ENCODE measurements around the gene RAB18.
"Not testable (repeated sequence)": the region's sequence is repeated elsewhere in the genome, so short reads cannot be mapped to it uniquely, and the experiment has no call there.

RAB18 gene
- 54.9 to 122 (median 94.6) reads per million in 4 donors for total RNA-seq

DNA sequence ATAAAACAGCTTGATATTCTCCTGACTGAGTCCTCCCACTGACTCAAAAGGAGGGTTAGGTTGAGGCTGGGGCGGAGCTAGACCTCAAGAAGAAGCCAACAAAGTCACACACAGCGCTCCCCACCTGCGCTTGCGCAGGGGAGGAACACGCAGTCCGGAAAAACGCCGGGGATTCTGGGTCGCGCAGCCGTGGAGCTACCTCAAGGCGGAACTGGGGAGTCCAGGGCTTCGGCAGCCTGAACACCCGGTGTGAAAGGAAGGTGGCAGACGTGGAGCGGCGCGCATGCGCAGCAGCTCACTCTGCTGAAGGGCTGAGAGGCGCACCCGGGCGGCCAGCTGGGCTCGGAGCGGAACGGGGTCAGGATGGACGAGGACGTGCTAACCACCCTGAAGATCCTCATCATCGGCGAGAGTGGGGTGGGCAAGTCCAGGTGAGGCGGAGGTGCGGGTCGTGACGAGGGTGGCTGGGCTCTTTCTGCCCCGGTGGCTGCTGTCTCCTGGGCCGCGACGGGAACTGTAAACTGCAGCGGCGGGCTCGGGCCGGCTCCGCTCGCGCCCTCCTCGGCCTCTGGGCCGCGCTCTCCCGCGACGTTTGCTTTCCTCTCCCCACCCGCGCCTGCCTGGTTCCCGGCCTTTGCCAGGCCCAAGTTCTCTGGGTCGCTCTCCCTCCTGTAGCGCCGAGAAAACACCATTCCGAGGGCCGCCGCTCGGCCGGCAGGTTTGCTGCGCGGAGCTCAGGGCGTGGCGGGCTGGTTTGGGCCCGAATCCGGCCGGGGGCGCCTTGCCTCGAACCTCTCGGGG lies at the start of gene RAB18:
Gene RAB18, plus strand, starts transcription at position 298 of the 801 bp plus-strand sequence. Its CDS starts 66 bp downstream, at position 364.
- peak; percentile 98 to 99 (median 98) for DNase-seq

DNA sequence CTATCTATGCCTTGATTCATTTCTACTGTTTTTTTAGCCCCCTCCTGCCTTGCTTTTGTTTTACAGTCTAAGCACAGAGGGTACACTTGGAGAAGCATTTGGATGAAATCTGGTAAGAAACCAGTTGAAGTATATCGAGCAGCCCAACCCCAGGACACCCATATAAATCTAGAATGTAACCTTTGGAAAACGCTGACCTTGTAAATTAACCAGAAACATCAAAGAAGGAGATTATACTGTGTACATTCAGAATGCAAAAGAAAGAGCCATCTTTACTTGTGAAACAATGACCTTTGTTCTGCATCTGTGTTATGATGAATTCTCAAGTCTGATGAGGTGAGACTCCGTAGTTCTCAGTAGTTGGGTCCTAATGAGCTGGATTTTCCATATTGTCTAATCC lies 49.3 kb upstream of the RAB18 start:
- no peak for DNase-seq

DNA sequence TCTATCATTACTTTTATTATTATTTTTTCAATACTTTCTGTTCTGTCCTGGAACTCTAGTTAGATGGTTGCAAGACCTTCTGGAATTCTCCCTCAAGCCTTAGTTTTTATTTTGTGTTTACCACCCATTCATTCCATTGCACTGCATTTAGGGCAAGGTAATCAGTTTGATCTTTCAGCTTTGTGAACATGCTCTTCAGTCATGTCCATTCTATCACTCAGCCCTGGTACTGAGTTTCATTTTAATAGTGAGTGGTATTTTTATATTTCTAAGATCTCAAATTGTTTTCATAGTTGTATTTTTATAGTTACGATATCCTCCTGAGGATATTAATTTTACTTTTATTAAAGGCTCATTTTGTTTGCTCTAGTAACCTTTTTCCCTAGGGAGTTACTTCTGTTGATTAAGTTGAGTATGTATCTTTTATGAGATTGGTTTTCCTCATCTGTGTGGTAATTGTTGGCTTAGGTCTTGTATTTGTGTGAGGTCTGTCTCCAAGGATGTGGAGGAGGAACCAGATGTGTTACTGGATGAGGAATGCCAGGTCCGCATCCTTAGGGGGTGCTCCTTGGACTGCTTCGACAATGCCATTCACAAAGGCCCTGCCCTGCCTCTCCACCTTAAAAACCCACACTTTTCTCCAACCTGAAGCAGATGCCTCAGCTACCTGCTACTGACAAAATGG lies 46.7 kb upstream of the RAB18 start:
- no peak for DNase-seq

DNA sequence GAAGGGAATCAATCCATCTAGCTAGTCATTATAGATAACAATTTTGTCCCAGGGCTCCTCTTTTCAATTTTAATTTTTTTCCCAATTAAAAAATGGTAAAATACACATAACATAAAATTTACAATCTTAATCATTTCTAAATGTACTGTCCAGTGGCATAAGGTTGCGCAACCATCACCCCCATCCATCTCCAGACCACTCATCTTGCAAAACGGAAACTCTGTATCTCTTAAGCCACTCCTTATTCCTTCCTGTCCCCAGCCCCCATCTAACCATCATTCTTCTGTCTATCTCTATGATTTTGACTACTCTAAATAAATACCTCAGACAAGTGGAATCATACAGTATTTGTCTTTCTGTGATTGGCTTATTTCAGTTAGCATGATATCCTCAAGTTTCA lies 46.1 kb upstream of the RAB18 start:
- DNase-seq: no peak

DNA sequence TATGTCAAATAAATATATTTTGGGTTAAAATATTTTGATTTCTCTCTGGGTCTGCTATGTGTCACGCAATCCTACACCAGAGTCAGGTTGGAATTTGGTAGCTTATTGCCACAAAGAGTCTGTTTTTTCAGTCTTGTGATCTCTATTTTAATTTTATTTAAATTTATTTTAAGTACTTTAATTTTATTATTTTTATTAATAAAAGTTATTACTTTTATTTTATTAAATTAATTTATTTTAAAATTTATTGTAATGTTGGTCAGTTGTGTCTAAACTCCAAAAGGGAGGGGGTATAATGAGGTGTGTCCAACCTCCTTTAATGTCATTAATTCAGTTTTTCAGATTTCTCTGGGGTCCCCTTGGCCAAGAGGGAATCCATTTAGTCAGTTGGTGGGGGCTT lies 42.8 kb upstream of the RAB18 start:
- DNase-seq: no peak

DNA sequence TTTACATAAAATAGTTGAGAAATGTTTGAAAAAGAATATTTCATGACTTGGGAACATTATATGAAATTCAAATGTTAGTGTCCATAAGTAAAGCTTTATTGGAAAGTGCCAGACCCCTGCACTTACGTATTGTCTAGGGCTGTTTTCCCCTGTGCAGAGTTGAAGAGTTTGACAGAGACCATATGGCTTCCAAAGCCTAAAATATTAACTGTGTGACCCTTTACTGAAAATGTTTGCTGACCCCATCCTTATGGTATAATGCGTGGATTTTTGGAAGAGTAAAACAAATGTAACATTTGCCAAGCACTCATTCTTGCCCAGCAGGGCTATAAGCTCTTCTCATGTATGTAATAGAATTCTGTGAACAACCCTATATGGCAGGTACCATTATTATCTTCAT lies 40.1 kb upstream of the RAB18 start:
- no peak for DNase-seq

DNA sequence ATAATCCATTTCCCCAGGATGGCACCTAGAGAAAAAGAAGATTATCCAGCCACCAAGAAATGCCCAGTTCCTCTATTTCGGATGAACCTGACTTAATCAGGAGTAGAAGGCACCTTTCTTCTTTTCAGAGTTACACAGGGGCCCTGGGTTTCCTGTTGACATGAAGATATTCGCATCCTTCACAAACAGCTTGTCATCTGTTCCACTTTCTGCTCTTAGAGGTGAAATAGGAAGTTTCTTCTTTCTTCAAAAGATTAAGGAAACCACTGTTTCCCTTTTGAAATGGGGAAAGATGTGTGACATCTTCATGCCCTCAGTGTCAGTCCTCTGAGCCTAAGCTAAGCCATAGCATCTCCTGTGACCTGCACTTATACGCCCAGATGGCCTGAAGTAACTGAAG lies 39.1 kb upstream of the RAB18 start:
- DNase-seq: peak in 2 of 5 donors; percentile 3 to 43

DNA sequence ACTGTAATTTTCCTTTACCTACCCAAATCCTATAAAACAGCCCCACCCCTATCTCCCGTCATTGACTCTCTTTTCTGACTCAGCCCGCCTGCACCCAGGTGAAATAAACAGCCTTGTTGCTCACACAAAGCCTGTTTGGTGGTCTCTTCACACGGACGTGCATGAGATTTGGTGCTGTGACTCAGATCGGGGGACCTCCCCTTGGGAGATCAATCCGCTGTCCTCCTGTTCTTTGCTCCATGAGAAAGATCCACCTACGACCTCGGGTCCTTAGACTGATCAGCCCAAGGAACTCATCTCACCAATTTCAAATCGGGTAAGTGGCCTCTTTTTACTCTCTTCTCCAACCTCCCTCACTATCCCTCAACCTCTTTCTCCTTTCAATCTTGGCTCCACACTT lies 38.5 kb upstream of the RAB18 start:
- not testable (repeated sequence) for DNase-seq

DNA sequence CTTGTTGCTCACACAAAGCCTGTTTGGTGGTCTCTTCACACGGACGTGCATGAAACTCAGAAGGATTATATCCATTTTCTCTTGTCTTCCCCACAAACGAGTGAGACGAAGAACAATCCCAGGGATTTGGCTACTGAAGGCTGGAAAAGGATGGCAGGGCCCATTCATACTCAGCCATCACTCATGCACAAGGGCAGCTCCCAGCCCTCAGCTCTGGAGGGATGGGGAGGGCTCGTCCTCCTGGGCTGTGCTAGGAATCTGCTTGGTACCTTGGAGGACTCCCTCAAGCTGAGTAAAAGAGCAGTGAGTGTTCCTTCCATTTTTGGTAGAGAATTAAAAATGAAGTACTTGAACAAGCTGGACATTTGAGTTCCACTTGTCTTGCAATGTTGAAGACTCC lies 33.2 kb upstream of the RAB18 start:
- no peak for DNase-seq

DNA sequence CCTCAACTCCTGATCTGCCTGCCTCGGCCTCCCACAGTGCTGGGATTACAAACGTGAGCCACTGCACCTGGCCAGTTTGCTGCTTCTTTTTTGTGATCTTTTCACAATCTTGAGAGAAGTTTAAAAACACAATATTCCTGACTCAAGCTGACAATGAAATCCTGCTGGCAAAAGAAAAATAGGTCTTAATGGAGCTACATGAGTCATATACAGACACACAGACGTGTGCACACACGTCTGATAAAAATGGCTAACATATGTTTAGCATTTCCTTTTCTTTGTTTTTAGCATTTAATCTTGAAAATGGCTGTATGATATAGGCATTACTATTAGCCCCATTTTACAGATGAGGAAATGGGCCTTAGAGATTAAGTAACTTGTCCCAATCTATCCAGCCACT lies 29.4 kb upstream of the RAB18 start:
- no peak for DNase-seq

DNA sequence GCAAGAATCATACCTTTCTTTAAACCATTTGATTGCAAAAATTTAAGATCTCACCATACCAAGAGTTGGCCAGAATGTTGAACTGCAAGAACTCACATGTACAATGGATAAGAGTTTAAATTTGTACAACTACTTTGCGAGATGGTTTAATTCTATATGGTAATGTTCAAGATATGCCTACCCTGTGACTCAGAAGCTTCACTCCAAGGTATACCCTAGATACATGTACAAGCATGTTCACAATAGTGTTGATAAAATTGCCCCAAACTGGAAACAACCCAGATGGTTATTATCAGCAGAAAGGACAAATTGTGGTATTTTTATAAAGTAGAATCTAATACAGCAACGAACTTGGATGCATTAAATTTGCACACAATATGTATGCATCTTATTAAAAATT lies 25.1 kb upstream of the RAB18 start:
- DNase-seq: no peak

DNA sequence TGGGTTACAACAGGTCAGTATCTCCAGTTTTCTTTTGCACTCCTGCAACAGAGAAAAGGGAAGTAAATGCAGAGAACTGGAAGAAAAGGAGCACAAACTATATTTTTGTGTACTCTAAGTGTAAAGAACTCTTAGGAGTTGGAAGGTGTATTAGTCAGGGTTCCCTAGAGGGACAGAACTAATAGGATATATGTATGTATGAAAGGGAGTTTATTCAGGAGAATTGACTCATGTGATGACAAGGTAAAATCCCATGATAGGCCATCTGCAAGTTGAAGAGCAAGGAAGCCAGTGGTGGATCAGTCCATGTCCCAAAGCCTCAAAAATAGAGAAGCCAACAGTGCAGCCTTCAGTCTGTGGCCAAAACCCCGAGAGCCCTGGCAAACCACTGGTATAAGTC lies 22.6 kb upstream of the RAB18 start:
- no peak for DNase-seq

DNA sequence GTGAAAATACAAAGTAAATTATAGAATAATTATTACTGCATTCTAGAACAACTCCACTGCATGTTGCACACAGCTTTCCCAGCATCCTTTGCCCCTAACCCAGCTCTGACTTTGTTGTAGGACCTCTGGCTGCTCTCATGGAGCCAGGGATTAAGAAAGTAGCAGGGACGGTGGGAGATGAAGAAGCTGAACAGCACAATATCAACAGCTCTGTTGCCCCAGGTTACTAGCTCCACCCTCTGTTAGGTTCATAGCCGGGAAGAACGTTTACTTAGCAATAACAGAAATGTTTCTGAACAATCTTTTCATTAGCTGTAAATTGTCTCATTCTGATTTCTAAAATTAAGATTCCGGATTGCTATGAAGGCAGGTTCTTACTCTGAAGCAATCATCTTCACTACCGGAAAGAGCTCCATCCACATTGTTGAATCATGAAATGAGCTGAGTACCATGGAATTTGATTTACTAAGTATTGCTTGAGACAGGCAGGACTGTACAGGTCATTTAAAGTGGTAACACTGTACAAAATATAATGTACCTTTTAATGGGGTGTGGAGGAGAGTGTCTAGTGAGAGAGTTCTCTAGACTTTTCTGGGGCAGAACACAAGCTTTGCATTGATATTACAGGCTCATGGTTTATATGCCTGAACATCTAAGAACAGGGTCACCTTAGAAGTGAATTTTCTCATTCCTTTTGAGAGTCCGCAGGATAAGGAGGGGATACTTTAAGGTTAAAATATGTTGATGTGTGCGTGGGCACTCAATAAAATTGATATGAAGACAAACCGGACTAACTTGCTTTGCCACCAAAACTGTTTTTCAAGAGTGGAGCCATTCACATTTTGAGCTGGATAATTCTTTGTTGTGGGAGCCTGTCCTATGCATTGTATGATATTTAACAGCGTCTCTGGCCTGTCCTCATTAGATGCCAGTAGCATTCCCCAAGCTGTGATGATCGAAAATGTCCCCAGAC lies 20.8 kb upstream of the RAB18 start:
- no peak for DNase-seq

DNA sequence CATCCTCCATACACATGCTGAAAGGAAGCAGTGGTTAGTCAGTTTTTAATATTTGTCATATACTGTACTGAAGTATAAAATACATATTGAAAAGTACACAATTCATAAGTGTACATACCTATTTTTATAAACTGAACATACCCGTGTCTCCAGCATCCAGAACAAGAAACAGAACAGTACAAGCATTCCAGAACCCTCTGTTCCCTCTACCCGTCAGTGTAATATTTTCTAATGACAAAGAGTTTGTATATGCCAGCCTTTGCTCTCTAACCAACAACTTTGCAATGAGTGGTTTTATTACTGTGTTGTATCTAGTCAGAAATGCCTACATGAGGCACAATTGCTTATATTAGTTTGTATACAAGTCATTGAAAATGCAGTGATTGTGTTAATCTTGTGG lies 18.7 kb upstream of the RAB18 start:
- no peak for DNase-seq

DNA sequence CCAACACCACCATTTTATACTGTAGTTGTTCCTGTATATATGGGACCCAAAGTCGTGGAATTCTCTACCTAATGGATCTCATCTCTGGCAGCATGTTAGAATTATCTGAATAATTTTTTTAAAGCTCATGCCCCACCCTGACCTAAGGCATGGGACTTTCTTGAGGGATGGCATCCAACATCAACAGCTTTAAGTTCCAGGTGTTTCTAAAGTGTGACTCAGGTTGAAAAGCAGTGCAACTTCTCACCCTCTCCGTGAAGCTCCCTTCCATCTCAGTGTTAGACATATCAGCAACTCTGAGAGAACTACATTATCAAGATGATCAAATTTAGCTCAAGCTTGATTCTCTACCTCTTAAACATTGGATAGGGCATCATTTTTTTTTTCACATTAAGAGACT lies 18.1 kb upstream of the RAB18 start:
- DNase-seq: no peak

DNA sequence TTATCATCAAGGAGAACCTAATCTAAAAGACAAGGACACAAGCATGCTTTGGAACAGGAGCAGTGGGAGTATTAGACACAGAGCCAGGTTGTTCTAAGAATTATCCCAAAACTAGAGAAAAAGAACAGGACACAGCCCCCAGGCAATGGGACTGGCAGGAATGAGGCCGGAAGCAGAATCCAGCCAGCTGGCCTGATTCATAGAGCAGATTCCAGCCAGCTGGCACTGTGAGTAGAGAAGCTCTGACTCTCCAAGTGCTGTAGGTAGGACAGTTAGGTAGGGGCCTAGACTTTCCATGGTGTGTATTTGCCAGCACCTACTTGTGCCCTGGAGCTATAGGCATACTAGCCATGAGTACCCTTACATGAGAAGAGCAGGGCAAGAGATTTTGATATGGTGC lies 13.3 kb upstream of the RAB18 start:
- no peak for DNase-seq

DNA sequence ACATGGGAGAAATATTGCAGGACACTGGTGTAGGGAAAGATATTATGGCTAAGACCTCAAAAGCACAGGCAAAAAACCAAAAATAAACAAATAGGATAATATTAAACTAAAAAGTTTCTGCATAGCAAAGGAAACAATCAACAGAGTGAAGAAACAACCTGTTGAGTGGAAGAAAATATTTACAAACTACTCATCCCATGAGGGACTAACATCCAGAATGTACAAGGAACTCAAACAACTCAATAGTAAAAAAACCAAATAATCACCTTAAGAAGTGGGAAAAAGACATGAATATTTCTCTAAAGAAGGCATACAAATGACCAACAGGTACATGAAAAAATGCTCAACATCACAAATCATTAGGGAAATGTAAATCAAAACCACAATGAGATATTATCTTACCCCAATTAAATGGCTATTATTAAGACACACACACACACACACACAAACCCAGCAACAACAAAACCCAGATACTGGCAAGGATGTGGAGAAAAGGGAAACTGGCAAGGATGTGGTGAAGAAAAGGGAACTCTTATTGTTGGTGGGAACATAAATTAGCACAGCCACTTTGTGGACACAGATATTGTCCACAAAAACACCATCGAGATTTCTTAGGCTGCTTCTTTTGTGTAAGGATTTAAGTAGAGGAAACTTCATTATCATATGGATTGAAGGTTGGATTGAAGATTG lies 9.8 kb upstream of the RAB18 start:
- DNase-seq: no peak

DNA sequence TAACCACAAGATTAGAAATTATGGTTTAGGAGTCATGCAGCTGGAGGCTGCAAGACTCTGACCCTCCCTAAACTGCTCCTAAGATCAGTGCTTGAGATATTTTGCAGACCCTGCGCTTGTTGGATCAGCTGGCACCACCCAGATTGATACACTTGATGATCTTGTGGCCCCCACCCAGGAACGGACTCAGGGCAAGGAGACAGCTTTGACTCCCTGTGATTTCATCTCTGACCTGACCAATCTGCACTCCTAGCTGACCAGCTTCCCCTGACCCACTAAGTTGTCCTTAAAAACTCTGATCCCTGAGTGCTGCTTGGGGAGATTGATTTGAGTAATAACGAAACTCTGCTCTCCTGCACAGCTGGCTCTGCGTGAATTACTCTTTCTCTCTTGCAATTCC lies 8.0 kb upstream of the RAB18 start:
- DNase-seq: no peak

DNA sequence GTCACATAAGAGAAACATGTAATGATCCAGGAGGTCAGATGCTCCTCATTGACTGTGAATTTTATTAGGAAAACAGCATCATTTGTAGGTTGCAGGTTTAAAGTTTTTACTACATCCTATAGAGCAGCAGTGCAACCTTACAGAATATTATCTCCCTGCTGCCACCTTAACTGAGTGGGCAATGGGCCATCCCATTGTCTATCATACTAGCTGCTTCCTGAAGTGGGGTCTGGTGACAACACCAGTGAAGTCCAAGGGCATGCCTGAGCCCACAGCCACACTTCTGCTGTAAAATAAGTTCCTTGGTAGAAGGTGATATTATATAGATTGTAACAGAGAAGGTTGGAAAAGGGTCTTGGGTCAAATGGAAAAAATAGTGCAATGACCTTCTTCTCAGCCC lies 4.0 kb upstream of the RAB18 start:
- no peak for DNase-seq

DNA sequence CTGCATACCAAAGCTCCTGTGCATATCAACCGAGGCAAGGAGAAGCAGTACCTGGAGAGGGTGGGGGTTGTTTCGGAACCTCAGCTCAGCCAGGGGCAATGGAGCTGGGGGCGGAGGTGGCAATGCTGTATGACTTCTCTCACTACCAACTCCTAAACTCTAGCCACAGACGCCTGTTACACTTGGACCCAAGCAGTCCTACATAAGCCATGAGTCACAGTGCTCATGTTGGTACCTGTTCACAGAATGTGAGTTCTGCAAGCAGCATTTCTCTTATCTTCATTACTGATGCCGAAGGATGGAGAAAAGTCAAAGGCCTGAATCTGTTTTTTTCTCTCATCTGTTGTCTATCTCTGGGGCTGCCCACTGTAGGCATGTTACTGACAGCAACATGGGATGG lies 3.2 kb upstream of the RAB18 start:
- DNase-seq: no peak

DNA sequence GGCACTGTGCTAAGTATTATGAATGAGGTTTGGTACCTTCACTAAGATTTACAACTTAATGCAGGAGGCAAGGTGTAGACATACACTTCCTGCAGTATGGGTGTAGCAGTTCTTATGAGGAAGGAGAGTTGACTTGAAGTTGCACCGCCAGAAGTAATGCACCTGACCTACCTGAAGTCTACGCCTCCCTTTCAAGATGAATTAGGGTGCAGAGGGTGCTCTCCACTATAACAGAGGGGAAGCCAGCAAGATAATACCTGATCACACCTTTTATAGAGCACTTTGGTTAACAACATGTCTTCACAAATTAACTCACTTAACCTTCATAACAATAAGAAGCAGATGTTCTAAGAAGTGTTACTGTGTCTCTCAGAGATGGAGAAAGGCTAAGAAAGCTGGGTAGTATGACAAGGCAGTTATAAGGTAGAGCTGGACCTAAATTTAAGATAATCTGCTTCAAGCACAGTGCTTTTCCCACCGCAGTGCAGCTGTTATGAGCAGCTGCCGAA lies 552 bp upstream of the RAB18 start:
- DNase-seq: no peak

DNA sequence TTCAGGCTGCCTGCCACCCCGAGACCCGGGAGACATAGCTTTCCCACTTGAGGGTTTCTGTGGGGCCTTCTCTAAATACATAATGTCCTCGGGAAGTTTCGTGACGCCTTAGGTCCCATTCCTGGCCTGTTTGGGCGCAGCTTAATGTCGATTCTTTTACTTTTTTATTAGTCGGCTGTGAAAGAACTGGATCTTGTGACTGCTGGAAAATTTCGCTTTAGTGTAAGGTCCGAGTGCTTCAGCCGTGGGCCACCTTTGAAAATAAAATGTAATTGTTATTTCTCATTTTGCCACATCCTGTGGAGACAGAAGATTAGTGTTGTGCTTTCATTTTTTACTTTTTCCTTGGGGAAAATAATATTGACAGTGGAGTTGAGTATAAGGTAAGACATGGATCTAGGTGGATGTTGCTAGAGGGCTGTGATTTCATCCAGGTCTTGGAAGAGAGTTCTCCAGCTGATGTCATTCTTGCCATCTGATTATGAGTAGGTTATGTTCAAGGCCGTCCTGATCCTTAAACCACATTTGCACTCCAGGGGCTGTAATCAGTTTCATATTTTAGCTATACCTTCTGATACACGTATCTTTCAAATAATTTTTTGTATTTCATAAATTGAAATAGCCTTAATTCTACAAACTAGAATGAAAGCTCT lies 830 bp downstream of the RAB18 start:
- no peak for DNase-seq
